ENCODE measurements around the gene TBC1D20. TPM values are rescaled to one million over a fixed set of nuclear protein-coding genes. Genes with fewer than 3 reads are reported as not detected.

The TBC1D20 gene
- total RNA-seq, 4 donors from 2014 or later: 11.0 to 44.0 (median 35.8) TPM

DNA sequence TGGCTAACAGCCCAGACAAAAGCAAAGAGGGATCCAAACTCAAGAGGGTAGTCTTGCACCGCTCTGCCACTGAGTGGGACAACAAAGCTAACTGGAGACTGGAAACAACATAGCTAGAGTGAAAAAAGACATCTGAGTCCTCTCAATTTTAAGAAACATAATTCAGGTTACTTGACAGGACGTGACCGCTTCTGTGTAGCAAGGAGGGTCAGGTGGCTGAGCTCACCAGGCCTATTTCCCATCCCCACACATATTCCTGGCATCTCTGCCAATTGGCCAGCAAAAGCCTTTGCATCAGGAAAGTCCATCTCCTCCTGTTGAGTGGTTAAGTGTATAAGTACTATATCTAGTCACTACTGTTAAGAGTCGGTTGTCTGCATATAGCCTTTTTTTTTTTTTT is 25.3 kb upstream of the TBC1D20 start:
- TF ChIP-seq, protein P1, sequence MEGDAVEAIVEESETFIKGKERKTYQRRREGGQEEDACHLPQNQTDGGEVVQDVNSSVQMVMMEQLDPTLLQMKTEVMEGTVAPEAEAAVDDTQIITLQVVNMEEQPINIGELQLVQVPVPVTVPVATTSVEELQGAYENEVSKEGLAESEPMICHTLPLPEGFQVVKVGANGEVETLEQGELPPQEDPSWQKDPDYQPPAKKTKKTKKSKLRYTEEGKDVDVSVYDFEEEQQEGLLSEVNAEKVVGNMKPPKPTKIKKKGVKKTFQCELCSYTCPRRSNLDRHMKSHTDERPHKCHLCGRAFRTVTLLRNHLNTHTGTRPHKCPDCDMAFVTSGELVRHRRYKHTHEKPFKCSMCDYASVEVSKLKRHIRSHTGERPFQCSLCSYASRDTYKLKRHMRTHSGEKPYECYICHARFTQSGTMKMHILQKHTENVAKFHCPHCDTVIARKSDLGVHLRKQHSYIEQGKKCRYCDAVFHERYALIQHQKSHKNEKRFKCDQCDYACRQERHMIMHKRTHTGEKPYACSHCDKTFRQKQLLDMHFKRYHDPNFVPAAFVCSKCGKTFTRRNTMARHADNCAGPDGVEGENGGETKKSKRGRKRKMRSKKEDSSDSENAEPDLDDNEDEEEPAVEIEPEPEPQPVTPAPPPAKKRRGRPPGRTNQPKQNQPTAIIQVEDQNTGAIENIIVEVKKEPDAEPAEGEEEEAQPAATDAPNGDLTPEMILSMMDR (IDR thresholded peaks at IDR 0.05): no peak
- TF ChIP-seq POLR2A (IDR thresholded peaks at IDR 0.05): no peak
- no peaks in the 10 kb centered on the region for H3K36me3 ChIP-seq
- H3K9me3 ChIP-seq: no peaks in the 10 kb centered on the region
- no peak for DNase-seq
- no peaks in the 10 kb centered on the region for H3K27me3 ChIP-seq
- intact Hi-C loops (cut with DNase I; ENCODE audit: low total_unique reads): no loop called here
- H3K4me3 ChIP-seq: no peak overlapping the region
- H3K4me1 ChIP-seq: no peaks in the 10 kb centered on the region
- H3K27ac ChIP-seq: no peak overlapping the region

DNA sequence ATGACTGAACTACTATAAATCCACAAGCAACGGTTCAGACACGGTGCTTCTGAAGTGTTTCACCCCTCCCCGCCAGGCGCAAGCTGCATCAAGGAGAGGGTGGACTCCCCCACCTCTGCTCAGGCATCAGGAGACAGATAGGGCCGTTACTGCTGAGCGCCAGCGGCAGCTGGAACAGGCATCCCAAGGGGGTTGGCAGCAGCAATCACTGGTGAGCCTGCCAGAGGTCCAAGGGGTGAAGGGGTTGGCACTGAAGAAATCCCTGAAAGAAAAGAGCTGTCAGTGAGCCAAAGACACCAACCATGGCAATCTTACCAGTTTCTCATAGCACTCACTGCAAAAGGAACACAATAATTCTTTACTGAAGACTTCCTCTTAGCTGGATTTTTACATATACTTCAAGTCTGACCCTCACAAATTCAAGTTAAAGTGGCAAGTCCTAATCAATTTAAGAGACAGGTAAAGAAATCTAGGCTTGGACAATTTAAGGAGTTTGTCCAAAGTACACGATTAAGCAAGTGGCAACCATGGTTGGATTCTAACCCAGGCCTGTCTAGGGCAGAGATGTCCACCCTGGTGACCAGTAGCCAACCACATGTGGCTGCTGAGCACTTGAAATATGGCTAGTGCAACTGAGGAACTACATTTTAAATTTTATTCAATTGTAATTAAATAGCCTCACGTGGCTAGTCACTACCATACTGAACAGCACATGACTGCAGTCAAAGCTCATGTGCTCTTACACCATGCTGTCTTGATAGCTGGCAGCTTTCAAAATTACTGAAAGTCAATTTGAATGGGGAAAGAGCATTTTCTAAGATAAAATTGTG is 21.7 kb upstream of the TBC1D20 start:
- no peaks in the 10 kb centered on the region for H3K4me1 ChIP-seq
- H3K9me3 ChIP-seq: no peaks in the 10 kb centered on the region
- no peaks in the 10 kb centered on the region for H3K36me3 ChIP-seq
- intact Hi-C loops (cut with DNase I; ENCODE audit: low total_unique reads): no loop called here
- TF ChIP-seq, protein P1 (IDR thresholded peaks at IDR 0.05): no peak
- no peak for TF ChIP-seq POLR2A (IDR thresholded peaks at IDR 0.05)
- no peak overlapping the region for H3K4me3 ChIP-seq
- DNase-seq: peak; percentile 18 to 52
- H3K27me3 ChIP-seq: no peaks in the 10 kb centered on the region
- no peak overlapping the region for H3K27ac ChIP-seq

DNA sequence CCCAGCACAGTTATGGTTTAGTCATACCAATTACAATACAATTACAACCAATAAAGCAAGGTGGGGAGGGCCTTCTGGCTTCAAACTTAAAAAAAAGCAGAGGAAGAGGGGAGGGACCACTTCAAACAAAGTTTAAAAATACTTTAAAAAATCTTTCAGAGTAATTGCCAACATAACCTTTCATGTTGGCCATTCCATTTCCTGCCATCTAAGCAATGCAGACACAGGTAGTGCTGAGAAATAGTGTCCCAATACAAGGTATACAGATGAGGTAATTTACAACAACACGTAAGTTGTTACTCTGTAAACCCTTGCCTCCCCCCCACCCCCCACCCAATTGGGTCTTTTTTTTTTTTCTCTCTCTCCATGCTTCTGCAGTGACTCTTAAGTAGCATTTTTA is 18.8 kb upstream of the TBC1D20 start:
- intact Hi-C loops (cut with DNase I; ENCODE audit: low total_unique reads): no loop called here
- no peak for DNase-seq
- Histone ChIP-seq H3K27me3 (no peaks in the 10 kb centered on the region), H3K27ac (no peak overlapping the region), H3K4me1 (no peaks in the 10 kb centered on the region), H3K9me3 (no peaks in the 10 kb centered on the region), H3K4me3 (no peak overlapping the region), H3K36me3 (no peaks in the 10 kb centered on the region)
- no peak for TF ChIP-seq POLR2A (IDR thresholded peaks at IDR 0.05)
- TF ChIP-seq, protein P1 (IDR thresholded peaks at IDR 0.05): no peak

DNA sequence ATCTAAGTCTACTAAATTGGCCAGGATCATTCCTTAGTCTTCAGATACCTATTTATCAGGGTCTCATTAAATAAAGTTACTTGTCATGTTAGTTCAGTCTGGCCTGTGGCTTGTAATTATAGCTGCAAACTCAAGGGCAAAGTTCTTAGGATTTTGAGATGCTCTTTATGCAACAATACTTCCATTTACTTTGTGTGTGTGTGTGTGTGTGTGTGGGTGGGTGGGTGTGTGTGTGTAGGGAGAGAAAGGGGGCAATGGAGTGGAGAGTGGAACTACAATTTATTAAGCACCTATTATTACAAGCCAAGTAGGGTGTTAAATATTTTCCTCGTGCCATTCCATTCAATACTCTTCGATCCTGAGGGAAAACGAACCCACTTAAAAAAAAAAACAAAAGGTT is 17.7 kb upstream of the TBC1D20 start:
- intact Hi-C loops (cut with DNase I; ENCODE audit: low total_unique reads): no loop called here
- no peaks in the 10 kb centered on the region for H3K4me1 ChIP-seq
- no peak overlapping the region for H3K27ac ChIP-seq
- no peak for DNase-seq
- no peaks in the 10 kb centered on the region for H3K9me3 ChIP-seq
- no peak for TF ChIP-seq POLR2A (IDR thresholded peaks at IDR 0.05)
- TF ChIP-seq, protein P1 (IDR thresholded peaks at IDR 0.05): no peak
- H3K36me3 ChIP-seq: no peaks in the 10 kb centered on the region
- no peaks in the 10 kb centered on the region for H3K27me3 ChIP-seq
- no peak overlapping the region for H3K4me3 ChIP-seq

DNA sequence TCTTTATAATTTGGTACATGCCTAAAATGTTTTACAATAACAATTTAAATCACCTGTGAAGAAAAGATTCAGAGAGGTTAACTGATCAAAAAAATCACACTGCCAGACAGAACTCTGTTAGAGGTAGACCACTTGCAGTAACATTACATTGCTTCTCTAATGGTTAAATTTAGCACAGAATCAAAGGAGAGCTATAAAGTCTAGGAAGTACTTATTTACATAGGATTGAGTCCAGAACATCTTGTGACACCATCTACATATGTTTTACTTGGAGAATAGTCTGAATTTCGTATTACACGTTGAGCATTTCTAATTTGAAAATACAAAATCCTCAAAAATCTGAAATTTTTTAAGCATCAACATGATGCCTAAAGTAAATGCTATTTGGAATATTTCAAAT is 17.2 kb upstream of the TBC1D20 start:
- Histone ChIP-seq H3K27ac (no peak overlapping the region), H3K36me3 (no peaks in the 10 kb centered on the region), H3K9me3 (no peaks in the 10 kb centered on the region), H3K4me1 (no peaks in the 10 kb centered on the region), H3K4me3 (no peak overlapping the region), H3K27me3 (no peaks in the 10 kb centered on the region)
- no peak for DNase-seq
- no peak for TF ChIP-seq POLR2A (IDR thresholded peaks at IDR 0.05)
- TF ChIP-seq, protein P1 (IDR thresholded peaks at IDR 0.05): no peak
- intact Hi-C loops (cut with DNase I; ENCODE audit: low total_unique reads): loop anchor here (5.0 kb wide), 1 partner anchor 127 kb away; no protein-coding TSS in a partner anchor
